Measurements from ENCODE around the gene GDF10.

GDF10 gene

GRCh38 chr10:47315421-47315820, 15.4 kb downstream of the GDF10 start:
- DNase-seq (ENCODE audit: low read depth, low spot score) = no peak

GRCh38 chr10:47316131-47316530, 16.1 kb downstream of the GDF10 start:
- no peak for DNase-seq (ENCODE audit: low read depth, low spot score)

- DNase-seq (ENCODE audit: low read depth, low spot score) = no peak
These were observed 17.3 kb downstream of the GDF10 start for GRCh38 chr10:47317251-47317650.

- no peak for DNase-seq (ENCODE audit: low read depth, low spot score)
These were observed 18.7 kb downstream of the GDF10 start for GRCh38 chr10:47318706-47319105.

- no peak for DNase-seq (ENCODE audit: low read depth, low spot score)
These were observed 19.8 kb downstream of the GDF10 start for GRCh38 chr10:47319784-47320183.

GRCh38 chr10:47320812-47321211, 20.8 kb downstream of the GDF10 start:
- DNase-seq (ENCODE audit: low read depth, low spot score) = no peak

GRCh38 chr10:47321521-47322195, 21.7 kb downstream of the GDF10 start:
- no peak for DNase-seq (ENCODE audit: low read depth, low spot score)

- DNase-seq (ENCODE audit: low read depth, low spot score) = no peak
These were observed 22.5 kb downstream of the GDF10 start, which contains the start of gene GDF2 for GRCh38 chr10:47322300-47323061. GDF2 (plus strand) TSS chr10:47322454; CDS start chr10:47322669, 215 bp downstream.

- no peak for DNase-seq (ENCODE audit: low read depth, low spot score)
These were observed 23.1 kb downstream of the GDF10 start for GRCh38 chr10:47323087-47323486.

GRCh38 chr10:47323636-47324296, 23.8 kb downstream of the GDF10 start:
- DNase-seq (ENCODE audit: low read depth, low spot score) = no peak

GRCh38 chr10:47325303-47326291, 25.6 kb downstream of the GDF10 start:
- no peak for DNase-seq (ENCODE audit: low read depth, low spot score)

GRCh38 chr10:47326306-47326926, 26.4 kb downstream of the GDF10 start:
- no peak for DNase-seq (ENCODE audit: low read depth, low spot score)

GRCh38 chr10:47326927-47327330, 26.9 kb downstream of the GDF10 start:
- no peak for DNase-seq (ENCODE audit: low read depth, low spot score)

GRCh38 chr10:47329855-47330254, 29.9 kb downstream of the GDF10 start:
- DNase-seq (ENCODE audit: low read depth, low spot score) = no peak

GRCh38 chr10:47330366-47330765, 30.4 kb downstream of the GDF10 start:
- DNase-seq (ENCODE audit: low read depth, low spot score) = no peak

GRCh38 chr10:47330804-47331203, 30.8 kb downstream of the GDF10 start:
- no peak for DNase-seq (ENCODE audit: low read depth, low spot score)

- DNase-seq (ENCODE audit: low read depth, low spot score) = no peak
These were observed 31.5 kb downstream of the GDF10 start for GRCh38 chr10:47331491-47331890.

- no peak for DNase-seq (ENCODE audit: low read depth, low spot score)
These were observed 32.0 kb downstream of the GDF10 start for GRCh38 chr10:47331954-47332353.

GRCh38 chr10:47332371-47332770, 32.4 kb downstream of the GDF10 start:
- DNase-seq (ENCODE audit: low read depth, low spot score) = no peak

- no peak for DNase-seq (ENCODE audit: low read depth, low spot score)
These were observed 32.9 kb downstream of the GDF10 start for GRCh38 chr10:47332946-47333345.

- no peak for DNase-seq (ENCODE audit: low read depth, low spot score)
These were observed 33.5 kb downstream of the GDF10 start for GRCh38 chr10:47333532-47333931.
